Measurements from ENCODE around the gene FABP1. TPM values are rescaled to one million over a fixed set of nuclear protein-coding genes. Genes with fewer than 3 reads are reported as not detected.

The FABP1 gene
- total and polyA plus RNA-seq, 2 donors (not counting 1 experiment from before 2014, with no cell fraction given), result not detected

GRCh38 chr2:88129313-88129959, 1.6 kb upstream of the FABP1 start:
- no peaks in the 10 kb centered on the region for H3K79me2 ChIP-seq (ENCODE audit: control insufficient read depth, insufficient read depth, low read length)
- CTCF ChIA-PET, result no interaction called here
- H3K4me2 ChIP-seq (replicated peaks; ENCODE audit: low read depth, low read length, poor library complexity, severe bottlenecking), result no peak overlapping the region
- peaks cover 0 to 8% (median 0%) of the 10 kb centered on the region in 4 experiments for H3K27me3 ChIP-seq (replicated peaks in 1 of 4; ENCODE audit: control extremely low read depth in 1 of 4, control insufficient read depth in 3 of 4, insufficient read depth in 4 of 4, low read length in 3 of 4)
- Mint-ChIP-seq H3K4me1 (no peaks in the 10 kb centered on the region), H3K4me3 (no peak overlapping the region), H3K9me3 (ENCODE audit: insufficient read depth) (no peaks in the 10 kb centered on the region), H3K27ac (no peak overlapping the region), H3K27me3 (peaks cover 18% of the 10 kb centered on the region)
- no peak overlapping the region for H3K9ac ChIP-seq (ENCODE audit: low read length)
- H3K36me3 ChIP-seq (replicated peaks in 1 of 2; ENCODE audit: control extremely low read depth in 1 of 2, control insufficient read depth in 1 of 2, extremely low read depth in 1 of 2, insufficient read depth in 2 of 2, low read length in 1 of 2), result no peaks in the 10 kb centered on the region
- H3K27ac ChIP-seq (ENCODE audit: low read length in 2 of 2), result no peak overlapping the region
- TF ChIP-seq CTCF (IDR thresholded peaks at IDR 0.05) (no peak), EZH2 (IDR thresholded peaks at IDR 0.05; ENCODE audit: borderline replicate concordance, insufficient read depth, low read depth, low read length, poor library complexity, severe bottlenecking) (no peak)
- no peaks in the 10 kb centered on the region for H4K20me1 ChIP-seq (ENCODE audit: control insufficient read depth, insufficient read depth, low read length, poor library complexity, severe bottlenecking)
- DNase-seq (no peak), ATAC-seq (ENCODE audit: low read depth) (no peak)
- no peaks in the 10 kb centered on the region for H3K9me3 ChIP-seq (ENCODE audit: control extremely low read depth in 1 of 3, control insufficient read depth in 2 of 3, insufficient read depth in 1 of 3, low read length in 2 of 3)
- POLR2A ChIA-PET, result no interaction called here
- H3K4me3 ChIP-seq (ENCODE audit: control extremely low read depth in 1 of 5, extremely low read depth in 1 of 5, insufficient read depth in 1 of 5, low read depth in 2 of 5, low read length in 4 of 5), result no peak overlapping the region
- 88% methylated on average over 4 of the region's 7 CpGs for WGBS (ENCODE audit: insufficient coverage)
- intact Hi-C loops (cut with micrococcal nuclease), result no loop called here
- H2AFZ ChIP-seq (ENCODE audit: insufficient read depth, low read depth, low read length, poor library complexity, severe bottlenecking), result no peak overlapping the region
- H3K4me1 ChIP-seq (ENCODE audit: control insufficient read depth in 2 of 2, insufficient read depth in 2 of 2, low read length in 2 of 2), result no peaks in the 10 kb centered on the region

- TF ChIP-seq EZH2 (IDR thresholded peaks at IDR 0.05; ENCODE audit: borderline replicate concordance, insufficient read depth, low read depth, low read length, poor library complexity, severe bottlenecking), result no peak
- TF ChIP-seq CTCF (IDR thresholded peaks at IDR 0.05), result no peak
These were observed 921 bp upstream of the FABP1 start for GRCh38 chr2:88128654-88129312.

More at GRCh38 chr2:88128654-88129312, 921 bp upstream of the FABP1 start:
- H3K36me3 ChIP-seq (replicated peaks in 1 of 2; ENCODE audit: control extremely low read depth in 1 of 2, control insufficient read depth in 1 of 2, extremely low read depth in 1 of 2, insufficient read depth in 2 of 2, low read length in 1 of 2), result no peaks in the 10 kb centered on the region
- DNase-seq (no peak), ATAC-seq (ENCODE audit: low read depth) (no peak)
- H3K4me1 Mint-ChIP-seq, result no peaks in the 10 kb centered on the region
- H2AFZ ChIP-seq (ENCODE audit: insufficient read depth, low read depth, low read length, poor library complexity, severe bottlenecking), result no peak overlapping the region
- 91% methylated on average over 6 of the region's 7 CpGs for WGBS (ENCODE audit: insufficient coverage)
- H3K9me3 Mint-ChIP-seq (ENCODE audit: insufficient read depth), result no peaks in the 10 kb centered on the region
- ChIA-PET CTCF (no interaction called here), POLR2A (no interaction called here)
- no peak overlapping the region for H3K27ac ChIP-seq (ENCODE audit: low read length in 2 of 2)
- H3K4me1 ChIP-seq (ENCODE audit: control insufficient read depth in 2 of 2, insufficient read depth in 2 of 2, low read length in 2 of 2), result no peaks in the 10 kb centered on the region
- intact Hi-C loops (cut with micrococcal nuclease), result no loop called here
- H3K4me2 ChIP-seq (replicated peaks; ENCODE audit: low read depth, low read length, poor library complexity, severe bottlenecking), result no peak overlapping the region
- H4K20me1 ChIP-seq (ENCODE audit: control insufficient read depth, insufficient read depth, low read length, poor library complexity, severe bottlenecking), result no peaks in the 10 kb centered on the region
- no peak overlapping the region for H3K4me3 ChIP-seq (ENCODE audit: control extremely low read depth in 1 of 5, extremely low read depth in 1 of 5, insufficient read depth in 1 of 5, low read depth in 2 of 5, low read length in 4 of 5)
- no peak overlapping the region for H3K4me3 Mint-ChIP-seq
- H3K27me3 Mint-ChIP-seq, result peaks cover 18% of the 10 kb centered on the region
- H3K27ac Mint-ChIP-seq, result no peak overlapping the region
- H3K79me2 ChIP-seq (ENCODE audit: control insufficient read depth, insufficient read depth, low read length), result no peaks in the 10 kb centered on the region
- peaks cover 0 to 8% (median under 1%) of the 10 kb centered on the region in 4 experiments for H3K27me3 ChIP-seq (replicated peaks in 1 of 4; ENCODE audit: control extremely low read depth in 1 of 4, control insufficient read depth in 3 of 4, insufficient read depth in 4 of 4, low read length in 3 of 4)
- no peaks in the 10 kb centered on the region for H3K9me3 ChIP-seq (ENCODE audit: control extremely low read depth in 1 of 3, control insufficient read depth in 2 of 3, insufficient read depth in 1 of 3, low read length in 2 of 3)
- H3K9ac ChIP-seq (ENCODE audit: low read length), result no peak overlapping the region
